Hematopoietic multipotent progenitor cell treated with erythropoietin and hydrocortisone succinate and interleukin-3 and kit ligand, for 15 days (in vitro differentiated cells): ENCODE measurements around the gene HS6ST1.

ENCODE experiments used
- DNase-seq: peaks from one replicate; pipeline ENCODE4 v3.0.0-alpha.2; 2015; ENCODE audit warnings: low spot score

Gene HS6ST1

GRCh38 chr2:128282246-128282975 lies 36.3 kb downstream of the HS6ST1 start:
- no peak for DNase-seq

GRCh38 chr2:128281852-128282245 lies 36.8 kb downstream of the HS6ST1 start:
- DNase-seq, result no peak

DNA sequence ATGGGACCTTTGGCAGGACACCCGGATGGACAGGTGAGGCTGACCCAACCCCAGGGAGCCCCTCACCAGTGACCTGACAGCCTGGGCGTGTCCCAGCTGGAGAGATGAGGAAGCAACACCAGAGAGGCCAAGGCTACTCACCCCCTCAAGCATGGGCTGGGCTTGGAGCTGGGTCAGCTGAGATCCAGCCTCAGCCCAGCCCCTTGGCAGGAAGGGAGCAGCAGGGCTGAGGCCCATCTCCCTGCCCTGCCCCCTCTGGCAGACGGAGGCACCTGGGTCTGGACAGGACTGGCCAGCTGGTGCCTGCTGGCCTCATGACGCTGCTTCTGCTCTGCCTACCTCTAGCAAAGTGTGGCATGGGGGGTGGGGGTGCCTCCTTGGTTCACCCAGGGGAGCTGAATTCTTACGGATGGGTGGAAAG lies 37.8 kb downstream of the HS6ST1 start:
- DNase-seq, result no peak

- DNase-seq, result no peak
Measured at GRCh38 chr2:128280158-128280871, 38.4 kb downstream of the HS6ST1 start.

GRCh38 chr2:128279786-128280157 lies 38.9 kb downstream of the HS6ST1 start:
- no peak for DNase-seq

DNA sequence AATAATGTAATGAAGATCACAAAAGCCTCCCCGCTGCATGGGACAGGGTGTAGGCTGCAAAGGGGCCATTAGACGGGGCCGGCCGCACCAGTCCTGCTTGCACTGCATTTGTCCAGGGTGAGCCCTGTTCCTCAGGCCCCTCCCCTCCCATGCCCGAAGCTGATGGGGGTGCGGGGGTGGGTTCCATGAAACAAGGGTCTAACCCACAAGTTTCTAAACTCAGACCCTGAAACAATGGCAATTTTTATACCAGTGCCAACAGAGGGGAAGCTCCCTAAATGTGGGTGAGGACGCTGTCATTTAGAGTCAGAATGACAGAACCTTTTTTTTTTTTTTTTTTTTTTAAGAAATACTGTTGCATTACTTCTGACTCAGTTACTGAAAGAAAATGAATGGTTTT lies 39.7 kb downstream of the HS6ST1 start:
- DNase-seq, result no peak

GRCh38 chr2:128277961-128278681 lies 40.5 kb downstream of the HS6ST1 start:
- no peak for DNase-seq

DNA sequence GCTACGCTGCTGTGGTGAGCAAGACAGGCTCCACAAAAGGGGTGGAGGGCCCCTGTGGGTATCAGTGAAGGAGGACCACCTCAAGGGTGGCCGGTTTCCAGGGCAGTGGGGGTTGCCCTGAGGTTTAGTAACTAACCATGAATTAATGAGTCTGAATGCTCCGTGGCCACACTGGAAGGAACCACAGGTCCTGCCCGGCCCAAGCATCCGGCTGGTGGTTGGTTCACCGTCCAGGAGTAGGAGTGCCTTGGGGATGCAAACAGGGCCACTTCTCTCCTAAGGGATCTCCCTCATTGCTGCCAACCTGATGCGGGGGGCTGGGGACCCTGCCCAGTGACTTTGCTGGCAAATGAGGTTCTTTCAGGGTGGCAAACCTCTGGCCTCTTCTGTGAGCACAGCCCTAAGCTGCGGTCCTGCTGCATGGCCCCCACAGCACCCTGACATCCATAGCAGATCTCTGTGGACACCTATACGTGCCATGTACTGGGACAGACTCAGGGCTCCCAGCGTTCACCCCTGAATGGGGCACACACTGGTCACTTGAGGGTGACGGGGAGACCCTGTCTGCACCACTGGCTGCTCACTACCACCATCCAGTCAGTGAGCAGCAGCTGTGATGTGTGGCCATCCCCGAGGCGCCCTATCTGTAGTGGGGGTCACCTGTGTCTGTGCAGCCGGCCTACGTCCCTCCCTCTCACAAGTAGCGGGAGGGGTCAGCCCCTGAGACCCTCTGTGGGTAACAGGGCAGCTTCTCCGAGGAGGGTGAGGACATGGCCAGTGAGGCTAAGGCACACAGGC lies 41.6 kb downstream of the HS6ST1 start:
- no peak for DNase-seq

- no peak for DNase-seq
Measured at GRCh38 chr2:128275498-128276045, 43.1 kb downstream of the HS6ST1 start.

DNA sequence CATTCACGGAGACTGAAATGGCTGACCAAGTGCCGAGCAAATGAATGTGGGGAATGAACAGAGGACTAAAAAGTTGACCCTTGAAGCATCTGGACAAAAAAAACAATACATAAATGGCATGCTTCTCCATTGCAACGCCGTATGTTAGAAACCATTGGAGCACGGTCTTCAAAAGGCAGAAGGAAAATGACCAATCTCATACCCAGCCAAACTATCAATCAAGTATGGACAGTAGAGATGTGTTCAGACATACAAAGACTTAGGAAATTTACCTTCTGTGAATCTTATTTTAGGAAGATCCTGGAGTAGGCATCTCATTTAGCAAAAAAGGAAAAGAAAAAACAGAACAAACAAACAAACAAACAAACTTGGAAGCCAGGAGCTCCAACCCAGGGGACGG lies 44.5 kb downstream of the HS6ST1 start:
- DNase-seq, result no peak

DNA sequence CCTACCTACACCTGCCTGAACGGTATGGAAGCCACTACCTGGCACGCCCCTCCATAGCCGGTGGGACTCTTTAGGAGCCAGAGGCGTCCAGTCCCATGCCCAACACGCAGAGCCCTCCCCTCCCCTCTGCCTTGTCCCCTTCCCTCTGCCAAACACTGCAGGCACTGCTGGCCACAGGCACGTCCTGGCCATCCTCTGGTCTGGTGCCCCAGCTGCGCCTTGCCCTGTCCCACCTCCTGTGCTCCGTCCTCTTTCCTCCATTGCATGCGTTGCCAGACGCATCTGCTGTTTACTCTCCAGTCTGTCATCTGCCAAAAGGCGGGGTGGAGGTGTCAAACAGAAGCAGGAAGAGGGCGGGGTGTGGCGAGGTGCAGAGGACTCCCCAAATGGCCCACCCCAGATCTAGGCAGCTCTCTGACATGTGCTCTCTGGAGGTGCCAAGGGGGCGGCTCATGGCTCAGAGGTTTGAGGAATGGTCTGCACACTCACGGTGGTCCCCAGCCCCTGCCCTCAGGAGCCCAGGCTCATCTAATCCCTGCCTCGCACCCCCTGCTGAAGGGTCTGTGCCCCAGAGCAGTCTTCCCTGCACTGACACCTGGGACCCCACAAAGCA lies 45.1 kb downstream of the HS6ST1 start:
- DNase-seq, result no peak

GRCh38 chr2:128272601-128273468 lies 45.8 kb downstream of the HS6ST1 start:
- DNase-seq, result no peak

GRCh38 chr2:128271911-128272600 lies 46.6 kb downstream of the HS6ST1 start:
- no peak for DNase-seq

DNA sequence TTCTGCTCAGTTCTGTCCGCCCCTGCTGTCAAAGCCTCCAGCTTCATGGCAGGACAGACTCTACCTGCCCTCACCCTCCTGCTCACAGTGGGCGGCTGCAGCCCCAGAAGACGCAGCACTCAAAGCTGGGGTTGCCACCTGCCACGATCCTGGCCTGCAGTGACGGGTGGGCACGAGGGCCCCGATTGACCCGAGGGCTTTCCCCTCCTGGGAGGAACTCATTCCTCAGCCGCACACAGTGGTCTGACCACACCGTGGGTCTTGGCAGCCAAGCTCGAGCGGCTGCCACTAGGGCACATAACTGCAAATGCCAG lies 47.1 kb downstream of the HS6ST1 start:
- DNase-seq, result no peak

GRCh38 chr2:128270672-128271596 lies 47.7 kb downstream of the HS6ST1 start:
- DNase-seq, result no peak

DNA sequence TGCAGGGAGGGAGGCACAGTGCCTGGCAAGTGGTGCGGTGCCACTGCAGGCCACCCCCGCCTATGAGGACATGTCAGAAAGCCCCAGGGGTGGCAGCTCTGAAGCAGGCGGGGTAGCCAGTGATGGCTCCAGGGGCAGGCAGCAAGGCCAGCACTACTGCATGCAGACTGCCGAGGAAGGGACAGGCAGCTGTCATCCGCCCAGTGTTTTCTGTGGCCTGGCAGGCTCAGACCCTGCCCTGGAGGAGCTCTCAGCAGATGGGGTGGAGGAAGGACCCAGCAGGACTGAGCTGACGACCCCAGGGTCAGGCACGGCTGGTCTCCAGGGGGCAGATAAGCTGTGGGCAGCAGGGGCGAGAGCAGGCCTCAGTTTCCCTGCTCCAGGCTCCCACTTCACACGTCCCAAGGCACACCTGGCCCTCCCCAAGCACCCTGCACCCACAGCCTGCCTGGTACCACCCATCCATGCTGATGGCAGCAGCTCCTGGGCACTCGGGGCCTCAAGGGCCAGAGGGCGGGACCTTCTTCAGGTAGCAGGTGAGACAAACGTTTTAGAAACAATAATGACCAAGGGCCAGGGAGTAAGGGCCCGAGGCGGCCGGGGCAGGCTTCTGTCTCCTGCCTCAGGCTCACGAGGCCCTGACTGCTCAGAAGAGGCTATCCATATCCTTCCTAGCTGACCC lies 48.5 kb downstream of the HS6ST1 start:
- DNase-seq, result no peak

DNA sequence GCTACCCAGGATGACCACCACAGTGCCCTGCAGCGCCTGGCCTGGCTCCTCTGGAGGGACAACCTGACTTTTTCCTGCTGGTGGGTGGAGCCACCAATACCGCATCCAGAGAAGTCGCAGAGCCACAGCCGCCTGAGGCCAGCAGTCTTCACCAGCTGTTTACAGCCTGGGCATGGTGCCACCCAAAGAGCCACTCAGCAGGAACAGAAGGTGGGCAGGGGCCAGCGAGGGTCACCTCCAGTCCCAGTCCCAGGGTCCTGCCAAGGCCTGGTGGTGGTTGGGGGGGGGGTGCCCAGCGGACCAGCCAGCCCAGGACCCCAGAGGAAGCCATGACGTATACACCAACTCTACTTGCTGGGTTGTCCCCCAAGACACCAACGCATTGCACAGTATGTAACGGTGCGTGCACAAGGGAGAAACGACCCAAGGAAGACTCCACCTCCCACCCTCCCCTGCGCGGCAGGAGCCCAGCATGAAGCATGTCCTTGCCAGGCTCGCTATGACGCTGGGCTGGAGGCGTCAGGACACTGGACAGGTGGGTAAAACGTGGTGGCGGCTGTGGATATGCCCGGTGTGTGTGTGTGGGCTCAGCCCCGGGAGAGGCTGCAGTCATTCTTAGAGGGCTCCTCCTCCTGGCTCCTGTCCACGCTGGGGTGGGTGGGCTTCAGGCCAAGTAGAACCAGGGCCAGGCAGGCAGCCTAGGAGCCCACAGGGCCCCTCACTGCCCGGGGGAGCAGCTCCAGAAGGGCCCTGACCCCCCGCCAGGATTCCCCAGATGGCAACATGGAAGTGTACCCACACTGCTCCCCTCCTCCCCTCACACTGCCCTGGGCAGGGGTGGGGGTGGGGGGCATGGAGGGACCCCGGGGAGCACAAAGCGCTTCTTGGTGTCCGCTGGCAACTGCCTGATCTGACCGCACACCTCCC lies 49.3 kb downstream of the HS6ST1 start:
- DNase-seq, result no peak
